ENCODE measurements around the gene C4orf17.

- TF ChIP-seq CTCF (conservative IDR thresholded peaks at IDR 0.05) (no peak), ZFX (IDR thresholded peaks at IDR 0.05) (no peak)
Observed at GRCh38 chr4:99490286-99490685, 20.5 kb upstream of the C4orf17 start.
